Activated CD4-positive, alpha-beta T cell treated with anti-CD3 and anti-CD28 coated beads for 4 hours (primary cell): ENCODE results near the gene ABCA4.
"Not testable (repeated sequence)": the region's sequence is repeated elsewhere in the genome, so short reads cannot be mapped to it uniquely, and the experiment has no call there.

ENCODE experiments used
- DNase-seq, 2 donors: peaks; one replicate each; pipeline ENCODE4 v3.0.0-alpha.2; 2020

The ABCA4 gene

GRCh38 chr1:93999840-94000415, 121.0 kb downstream of the ABCA4 start:
- no peak for DNase-seq

DNA sequence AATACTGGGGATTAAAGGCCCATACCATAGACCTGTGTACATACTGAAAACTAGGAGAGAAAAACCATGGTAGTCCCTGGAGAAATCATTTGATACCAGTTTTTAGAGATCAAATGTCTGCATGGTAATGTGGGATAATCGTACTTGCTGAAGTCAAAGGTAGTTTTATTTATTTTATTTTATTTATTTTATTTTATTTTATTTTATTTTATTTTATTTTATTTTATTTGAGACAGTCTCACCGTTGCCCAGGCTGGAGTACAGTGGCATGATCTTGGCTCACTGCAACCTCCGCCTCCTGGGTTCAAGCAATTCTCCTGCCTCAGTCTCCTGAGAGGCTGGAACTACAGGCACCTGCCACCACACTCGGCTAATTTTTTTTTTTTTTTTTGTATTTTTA, 122.4 kb downstream of the ABCA4 start:
- not testable (repeated sequence) for DNase-seq

DNA sequence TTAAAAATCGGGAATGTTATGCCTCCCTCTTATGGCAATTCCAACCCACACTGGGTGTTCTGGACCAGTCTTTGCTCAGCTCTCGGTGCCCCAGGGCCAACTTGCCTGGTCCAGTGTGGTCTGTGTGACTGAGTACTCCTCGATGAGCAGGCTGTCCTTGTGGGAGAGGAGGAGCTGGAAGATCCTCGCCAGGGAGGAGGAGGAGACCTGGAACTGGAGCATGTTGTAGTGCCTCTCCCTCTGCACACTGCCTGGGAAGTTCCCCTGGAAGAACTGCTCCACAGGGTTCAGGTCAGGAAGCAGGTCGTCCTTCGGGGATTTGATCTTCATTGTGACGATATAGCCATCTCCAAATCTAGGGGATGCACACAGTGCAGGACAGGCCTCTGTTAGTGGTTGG, 123.2 kb downstream of the ABCA4 start:
- DNase-seq, result no peak

DNA sequence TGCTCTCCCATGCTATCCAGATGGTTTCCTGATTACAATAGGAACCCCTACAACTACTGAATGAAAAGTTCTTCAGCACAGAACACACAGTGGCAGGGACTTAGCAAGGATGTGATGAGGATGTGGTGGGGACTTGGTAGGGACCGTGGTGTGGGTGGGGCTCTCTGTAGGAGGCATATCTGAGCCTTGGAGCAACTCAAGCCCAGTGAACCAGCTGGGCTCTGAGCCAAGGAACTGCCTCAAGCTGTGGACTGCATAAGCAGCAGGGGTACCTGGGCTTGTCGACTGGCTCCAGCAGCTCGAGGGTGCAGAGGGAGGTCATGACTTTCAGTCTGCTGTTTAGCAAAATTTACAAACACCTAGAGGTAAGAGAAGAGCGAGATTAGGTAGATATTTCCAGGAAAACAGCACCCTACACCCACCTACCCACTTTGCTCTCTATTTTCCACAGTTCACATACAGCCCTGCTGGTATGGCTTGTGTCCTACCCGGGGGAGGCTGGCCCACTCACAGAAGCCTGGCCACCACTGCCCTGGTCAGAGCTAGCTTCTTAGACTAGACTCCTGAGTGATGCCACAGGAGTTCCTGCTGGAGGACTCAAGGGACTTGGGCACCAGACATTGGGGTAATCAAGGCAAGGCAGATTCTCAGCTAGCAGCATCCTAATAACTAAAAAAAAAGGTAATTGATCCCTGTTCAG, 125.0 kb downstream of the ABCA4 start:
- no peak for DNase-seq

GRCh38 chr1:93993731-93994130, 127.2 kb downstream of the ABCA4 start:
- no peak for DNase-seq

DNA sequence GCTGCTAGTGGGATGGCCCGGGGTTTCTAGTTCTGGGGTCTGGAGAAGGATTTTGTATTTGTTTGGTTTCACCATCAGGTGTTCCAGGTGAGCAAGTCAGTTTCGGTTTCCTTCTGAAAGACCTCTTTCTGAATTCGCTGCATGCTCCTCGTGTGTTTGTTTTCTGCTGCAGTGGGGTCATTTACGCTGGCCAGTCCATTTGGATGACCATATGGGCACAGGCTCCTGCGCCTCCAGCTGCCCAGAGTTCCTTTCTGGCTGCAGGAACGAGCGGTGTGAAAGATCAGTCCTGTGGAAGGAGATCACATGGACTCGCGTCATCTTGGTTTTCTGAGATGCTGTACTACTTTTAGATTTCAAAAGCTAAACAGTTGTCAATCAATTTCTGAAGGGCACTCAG, 128.0 kb downstream of the ABCA4 start:
- no peak for DNase-seq

- no peak for DNase-seq
Measured at GRCh38 chr1:93992190-93992589, 128.8 kb downstream of the ABCA4 start.

GRCh38 chr1:93991271-93991670, 129.7 kb downstream of the ABCA4 start:
- DNase-seq, result no peak

- DNase-seq, result not testable (repeated sequence)
Measured at GRCh38 chr1:93990477-93990876, 130.5 kb downstream of the ABCA4 start.

DNA sequence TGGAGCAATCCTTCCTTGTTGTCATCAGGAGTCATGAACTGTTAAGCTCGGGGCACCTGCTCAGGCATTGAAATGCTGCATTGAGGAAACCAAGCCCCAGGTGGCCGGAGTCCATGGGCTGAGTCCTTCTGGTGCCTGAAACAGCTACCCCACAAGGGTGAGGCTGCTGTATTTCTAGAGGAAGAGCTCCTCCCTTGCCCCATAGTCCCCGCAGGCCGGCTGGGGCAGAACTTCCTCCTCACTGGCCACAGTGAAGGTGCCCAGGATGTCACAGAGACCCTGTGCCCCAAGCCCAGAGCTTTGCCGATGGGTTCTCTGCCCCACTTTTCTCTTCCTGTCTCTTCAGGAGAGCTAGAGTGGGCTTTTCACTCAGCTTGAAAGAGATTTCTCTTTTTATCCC, 130.9 kb downstream of the ABCA4 start:
- no peak for DNase-seq

GRCh38 chr1:93989601-93990000, 131.3 kb downstream of the ABCA4 start:
- no peak for DNase-seq

- no peak for DNase-seq
Measured at GRCh38 chr1:93988634-93989350, 132.2 kb downstream of the ABCA4 start.

DNA sequence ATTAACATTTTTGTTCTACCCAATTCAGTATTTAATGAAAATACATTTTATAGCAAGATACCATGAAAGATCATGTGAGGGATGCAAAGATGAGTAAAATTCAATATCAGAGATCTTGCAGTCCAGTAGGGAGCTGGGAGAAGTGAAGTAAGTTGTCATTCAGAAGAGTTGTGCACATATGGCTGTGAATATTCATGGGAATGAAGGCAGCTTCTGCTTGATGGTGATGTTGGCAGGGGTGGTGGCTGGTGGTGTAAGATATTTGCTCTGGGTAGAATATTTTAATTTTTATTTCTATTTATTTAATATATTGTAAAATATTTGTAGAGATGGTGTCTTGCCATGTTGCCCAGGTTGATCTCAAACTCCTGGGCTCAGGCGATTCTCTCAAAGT, 139.7 kb downstream of the ABCA4 start:
- no peak for DNase-seq

- no peak for DNase-seq
Measured at GRCh38 chr1:93980320-93981273, 140.4 kb downstream of the ABCA4 start.

DNA sequence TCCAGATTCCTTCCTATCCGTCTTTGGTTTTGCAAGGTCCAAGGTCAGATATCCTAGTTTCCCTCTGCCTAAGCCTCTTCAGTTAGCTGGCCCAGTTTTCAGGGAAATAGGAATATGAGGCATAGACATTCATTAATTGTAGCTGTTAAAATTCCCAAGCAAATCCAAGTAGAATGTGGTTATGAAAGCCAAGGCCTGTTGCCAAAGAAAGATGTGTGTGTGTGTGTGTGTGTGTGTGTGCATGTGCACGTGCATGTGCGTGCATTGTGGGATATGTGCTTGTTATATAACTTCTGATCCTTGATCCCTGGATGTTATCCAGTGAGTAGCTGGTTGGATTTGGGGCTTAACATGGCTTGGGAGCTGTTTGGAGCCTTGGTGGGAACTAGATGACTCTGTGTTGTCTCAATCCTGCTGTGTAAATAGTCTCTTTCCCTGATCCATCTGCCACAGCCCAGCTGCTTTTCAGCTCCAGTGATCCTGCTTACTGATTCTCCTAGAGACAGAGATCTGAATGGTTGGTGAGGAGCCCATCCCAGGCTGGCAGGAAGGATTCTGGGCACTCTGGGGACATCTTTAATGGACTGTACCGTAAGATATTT, 141.1 kb downstream of the ABCA4 start:
- no peak for DNase-seq

GRCh38 chr1:93979040-93979717, 141.8 kb downstream of the ABCA4 start:
- DNase-seq, result no peak

DNA sequence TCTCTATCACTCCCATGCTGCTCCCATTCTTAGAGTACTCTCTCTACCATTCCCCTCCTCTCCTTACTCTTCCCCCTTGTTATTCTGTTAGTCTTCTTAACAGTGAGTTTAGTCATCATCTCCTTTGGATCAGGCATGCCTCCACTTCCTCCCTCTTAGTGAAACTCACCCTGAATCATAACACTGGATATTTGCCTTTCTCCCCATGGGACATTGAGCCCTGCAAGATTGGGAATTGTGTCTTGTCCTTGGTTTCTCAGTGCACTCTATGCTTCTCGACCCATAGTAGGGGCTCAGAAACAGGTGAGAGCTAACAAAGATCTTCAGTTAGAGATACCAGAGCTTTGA, 143.4 kb downstream of the ABCA4 start:
- DNase-seq, result no peak

DNA sequence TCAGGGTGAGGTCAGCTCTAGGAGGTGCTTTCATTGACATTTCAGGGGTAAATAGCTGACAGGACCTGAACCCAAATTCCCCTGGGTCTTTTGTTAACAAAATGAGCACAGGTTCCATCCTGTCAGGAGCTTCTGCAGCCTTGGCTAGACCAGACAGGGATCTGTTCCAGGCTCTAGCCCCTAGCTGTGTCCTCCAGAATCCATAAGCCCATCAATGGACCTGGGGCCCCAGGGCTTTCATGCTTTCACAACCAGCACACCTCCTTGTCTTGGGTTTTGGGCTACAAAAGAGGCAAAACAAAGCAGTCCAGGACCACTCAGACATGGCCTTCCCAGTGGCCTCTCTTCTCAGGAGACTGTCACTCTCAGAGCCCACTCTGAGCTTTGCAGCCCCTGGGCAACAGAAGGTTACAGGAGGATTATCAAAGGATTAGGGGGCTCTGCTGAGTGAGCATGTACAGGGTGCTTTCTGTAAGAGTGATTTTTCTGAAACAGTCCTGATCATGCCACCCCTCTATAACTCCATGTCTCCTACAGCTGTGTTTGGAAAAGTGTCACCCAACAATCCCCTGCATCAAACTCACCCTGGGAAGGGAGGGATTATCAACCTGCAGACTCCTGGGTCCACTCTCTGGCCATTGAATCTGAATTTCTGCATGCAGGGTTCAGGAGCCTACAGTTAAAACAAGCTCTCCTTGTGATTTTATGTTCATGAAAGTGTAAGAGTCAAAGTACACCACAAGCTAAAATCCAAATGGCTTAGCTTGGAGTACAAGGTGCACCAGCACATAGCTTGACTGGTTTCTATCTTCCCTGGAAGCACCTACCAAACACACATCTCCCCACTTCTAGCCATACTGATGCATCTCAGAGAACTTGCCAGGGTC, 144.0 kb downstream of the ABCA4 start:
- no peak for DNase-seq

DNA sequence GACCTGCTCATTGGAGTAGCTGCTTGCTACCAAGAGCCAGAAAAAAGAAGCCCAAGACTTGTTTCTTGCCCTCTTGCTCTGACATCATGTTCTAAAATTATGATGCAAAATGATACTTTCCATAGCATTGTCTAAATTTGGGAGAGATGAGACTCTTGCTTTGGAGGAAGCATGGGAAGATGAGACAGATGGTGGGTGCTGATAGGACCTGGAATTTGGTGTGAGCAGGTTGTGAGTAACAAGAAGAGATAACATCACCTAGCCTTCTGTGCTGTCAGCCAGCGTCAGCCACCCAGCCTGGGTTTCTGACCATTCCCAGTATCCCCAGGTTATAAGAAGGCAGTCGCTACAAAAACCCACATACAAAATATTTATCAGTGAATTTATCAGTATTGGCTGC, 144.7 kb downstream of the ABCA4 start:
- DNase-seq, result no peak

- no peak for DNase-seq
Measured at GRCh38 chr1:93972341-93972740, 148.6 kb downstream of the ABCA4 start.

- DNase-seq, result no peak
Measured at GRCh38 chr1:93969887-93970286, 151.1 kb downstream of the ABCA4 start.
